HG03378 (cell line): Measurements from ENCODE around the gene VDAC1.
"Not testable (repeated sequence)": the region's sequence is repeated elsewhere in the genome, so short reads cannot be mapped to it uniquely, and the experiment has no call there.

Experiments
- ATAC-seq: cut with Tn5 transposase; IDR thresholded peaks from one replicate; pipeline ENCODE4 v1.9.1; 2021; ENCODE audit warnings: mild to moderate bottlenecking, moderate library complexity; ENCODE audit not compliant: unreplicated experiment

VDAC1 gene

GRCh38 chr5:134004626-134005416 is at the start of gene VDAC1:
TSS of gene VDAC1 (minus strand) at chr5:134004975. CDS start at chr5:133993012, 11,963 bp downstream.
- ATAC-seq, result peak; percentile 53

GRCh38 chr5:134053840-134054338 is 49.1 kb upstream of the VDAC1 start:
- ATAC-seq, result no peak

- ATAC-seq, result no peak
Observed at GRCh38 chr5:134053314-134053839, 48.6 kb upstream of the VDAC1 start.

- no peak for ATAC-seq
Observed at GRCh38 chr5:134051305-134051704, 46.5 kb upstream of the VDAC1 start.

- no peak for ATAC-seq
Observed at GRCh38 chr5:134048864-134049263, 44.1 kb upstream of the VDAC1 start.

- ATAC-seq, result no peak
Observed at GRCh38 chr5:134047687-134048056, 42.9 kb upstream of the VDAC1 start.

- no peak for ATAC-seq
Observed at GRCh38 chr5:134046801-134047686, 42.3 kb upstream of the VDAC1 start.

- ATAC-seq, result no peak
Observed at GRCh38 chr5:134046330-134046729, 41.6 kb upstream of the VDAC1 start.

GRCh38 chr5:134043793-134044792 is 39.3 kb upstream of the VDAC1 start:
- ATAC-seq, result no peak

- peak; percentile 69 for ATAC-seq
Observed at GRCh38 chr5:134041570-134042411, 37.0 kb upstream of the VDAC1 start.

- no peak for ATAC-seq
Observed at GRCh38 chr5:134038138-134038537, 33.4 kb upstream of the VDAC1 start.

- ATAC-seq, result no peak
Observed at GRCh38 chr5:134037160-134037559, 32.4 kb upstream of the VDAC1 start.

GRCh38 chr5:134034326-134034725 is 29.6 kb upstream of the VDAC1 start:
- no peak for ATAC-seq

GRCh38 chr5:134030303-134030964 is 25.7 kb upstream of the VDAC1 start:
- not testable (repeated sequence) for ATAC-seq

GRCh38 chr5:134029156-134029555 is 24.4 kb upstream of the VDAC1 start:
- no peak for ATAC-seq

- ATAC-seq, result no peak
Observed at GRCh38 chr5:134028496-134028895, 23.7 kb upstream of the VDAC1 start.

GRCh38 chr5:134027288-134027615 is 22.5 kb upstream of the VDAC1 start:
- ATAC-seq, result no peak

- ATAC-seq, result no peak
Observed at GRCh38 chr5:134026521-134027287, 21.9 kb upstream of the VDAC1 start.
